ENCODE measurements around the gene EHMT2.
"Not testable (repeated sequence)": the region's sequence is repeated elsewhere in the genome, so short reads cannot be mapped to it uniquely, and the experiment has no call there.

The EHMT2 gene

DNA sequence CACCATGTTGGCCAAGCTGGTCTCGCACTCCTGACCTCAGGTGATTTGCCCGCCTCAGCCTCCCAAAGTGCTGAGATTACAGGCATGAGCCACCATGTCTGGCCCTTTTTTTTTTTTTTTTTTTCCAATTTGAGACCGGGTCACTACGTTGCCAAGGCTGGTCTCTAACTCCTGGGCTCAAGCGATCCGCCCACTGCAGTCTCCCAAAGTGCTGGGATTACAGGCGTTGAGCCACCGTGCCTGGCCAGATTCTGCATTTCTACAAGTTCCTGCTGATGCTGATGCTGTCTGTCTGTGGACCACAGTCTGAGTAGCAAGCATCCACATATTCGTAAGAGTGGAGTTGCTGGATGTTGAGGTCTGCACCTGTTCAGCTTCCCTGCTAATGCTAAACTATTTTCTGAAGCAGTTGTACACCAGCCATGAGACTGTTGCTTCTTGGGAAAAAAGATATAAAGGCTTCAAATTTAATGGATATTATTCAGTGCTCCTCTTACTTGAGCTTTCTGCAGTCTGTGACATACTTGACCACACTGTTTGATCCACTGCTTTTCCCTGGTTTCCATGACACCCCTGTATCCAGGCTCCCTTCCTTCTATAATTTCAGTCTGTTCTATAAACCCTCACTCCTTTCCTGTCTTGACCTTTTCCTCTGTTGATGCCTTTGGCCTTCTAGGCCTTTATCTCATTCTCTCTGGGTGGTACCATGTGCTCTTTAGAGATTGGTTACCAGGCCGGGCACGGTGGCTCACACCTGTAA is 14.5 kb upstream of the EHMT2 start:
- DNase-seq, result no peak

DNA sequence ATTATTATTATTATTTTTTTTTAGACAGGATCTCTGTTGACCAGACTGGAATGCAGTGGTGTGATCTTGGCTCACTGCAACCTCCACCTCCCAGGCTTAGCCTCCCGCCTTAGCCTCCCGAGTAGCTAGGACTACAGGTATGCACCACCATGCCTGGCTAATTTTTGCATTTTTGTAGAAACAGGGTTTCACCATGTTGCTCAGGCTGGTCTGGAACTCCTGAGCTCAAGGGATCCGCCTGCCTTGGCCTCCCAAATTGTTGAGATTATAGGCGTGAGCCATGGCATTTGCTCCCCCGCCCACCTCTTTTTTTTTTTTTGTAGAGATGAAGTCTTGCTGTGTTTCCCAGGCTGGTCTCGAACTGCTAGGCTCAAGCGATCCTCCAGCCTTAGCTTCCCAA is 11.8 kb upstream of the EHMT2 start:
- DNase-seq, result not testable (repeated sequence)

DNA sequence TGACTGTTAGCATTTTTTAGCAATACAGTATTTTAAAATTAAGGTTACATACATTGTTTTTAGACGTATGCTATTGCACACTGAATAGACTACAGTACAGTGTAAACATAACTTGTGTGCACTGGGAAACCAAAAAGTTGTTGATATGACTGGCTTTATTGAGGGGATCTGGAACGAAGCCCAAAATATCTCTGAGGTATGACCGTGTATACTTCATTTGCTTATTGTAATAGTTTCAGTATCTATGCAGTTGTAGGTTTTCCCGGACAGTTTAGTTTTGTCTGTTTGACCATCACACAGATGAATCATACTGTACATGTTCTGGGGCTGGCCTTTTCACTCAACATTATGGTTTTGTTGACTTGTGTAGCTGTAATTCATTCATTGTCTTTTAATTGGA is 11.3 kb upstream of the EHMT2 start:
- no peak for DNase-seq

DNA sequence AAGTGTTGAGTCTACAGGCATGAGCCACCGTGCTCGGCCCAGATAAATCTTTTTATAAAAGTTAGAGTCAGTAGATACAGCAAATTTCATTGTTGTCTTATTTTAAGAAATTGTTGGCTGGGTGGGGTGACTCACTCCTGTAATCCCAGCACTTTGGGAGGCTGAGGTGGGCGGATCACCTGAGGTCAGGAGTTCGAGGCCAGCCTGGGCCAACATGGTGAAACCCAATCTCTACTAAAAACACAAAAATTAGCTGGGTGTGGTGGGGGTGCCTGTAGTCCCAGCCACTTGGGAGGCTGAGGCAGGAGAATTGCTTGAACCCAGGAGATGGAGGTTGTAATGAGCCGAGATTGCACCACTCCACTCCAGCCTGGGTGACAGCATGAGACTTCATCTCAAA is 10.8 kb upstream of the EHMT2 start:
- not testable (repeated sequence) for DNase-seq

DNA sequence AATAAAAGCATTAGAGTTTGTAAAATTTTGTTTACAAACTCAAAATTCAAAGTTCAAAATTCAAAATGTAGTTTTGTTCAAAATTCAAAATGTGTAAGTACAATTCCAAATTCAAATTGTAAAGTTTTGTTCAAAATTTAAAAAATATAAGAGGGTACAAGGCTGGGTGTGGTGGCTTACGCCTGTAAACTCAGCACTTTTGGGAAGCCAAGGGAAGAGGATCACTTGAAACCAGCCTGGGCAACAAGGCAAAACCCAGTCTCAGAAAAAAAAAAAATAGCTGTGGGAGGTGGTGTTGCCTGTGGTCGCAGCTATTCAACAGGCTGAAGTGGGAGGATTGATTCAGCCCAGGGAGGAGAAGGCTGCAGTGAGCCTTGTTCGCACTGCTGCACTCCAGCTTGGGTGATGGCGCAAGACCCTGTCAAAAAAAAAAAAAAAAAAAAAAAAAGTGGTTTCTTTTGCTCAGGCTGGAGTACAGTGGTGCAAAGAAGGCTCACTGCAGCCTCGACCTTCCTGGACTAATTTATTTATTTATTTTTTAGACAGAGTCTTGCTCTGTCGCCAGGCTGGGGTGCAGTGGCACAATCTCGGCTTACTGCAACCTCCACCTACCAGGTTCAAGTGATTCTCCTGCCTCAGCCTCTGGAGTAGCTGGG is 9.8 kb upstream of the EHMT2 start:
- DNase-seq, result no peak

DNA sequence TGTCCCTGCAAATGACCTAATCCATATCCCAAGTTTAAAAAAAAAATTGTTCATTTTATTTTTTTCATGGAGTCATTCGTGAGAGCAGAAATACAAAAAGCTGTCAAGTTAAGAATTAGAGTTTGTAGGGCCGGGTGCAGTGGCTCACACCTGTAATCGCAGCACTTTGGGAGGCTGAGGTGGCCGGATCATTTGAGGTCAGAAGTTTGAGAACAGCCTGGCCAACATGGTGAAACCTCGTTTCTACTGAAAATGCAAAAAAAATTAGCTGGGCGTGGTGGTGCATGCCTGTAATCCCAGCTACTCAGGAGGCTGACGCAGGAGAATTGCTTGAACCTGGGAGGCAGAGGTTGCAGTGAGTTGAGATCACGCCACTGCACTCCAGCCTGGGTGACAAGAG is 9.2 kb upstream of the EHMT2 start:
- not testable (repeated sequence) for DNase-seq

DNA sequence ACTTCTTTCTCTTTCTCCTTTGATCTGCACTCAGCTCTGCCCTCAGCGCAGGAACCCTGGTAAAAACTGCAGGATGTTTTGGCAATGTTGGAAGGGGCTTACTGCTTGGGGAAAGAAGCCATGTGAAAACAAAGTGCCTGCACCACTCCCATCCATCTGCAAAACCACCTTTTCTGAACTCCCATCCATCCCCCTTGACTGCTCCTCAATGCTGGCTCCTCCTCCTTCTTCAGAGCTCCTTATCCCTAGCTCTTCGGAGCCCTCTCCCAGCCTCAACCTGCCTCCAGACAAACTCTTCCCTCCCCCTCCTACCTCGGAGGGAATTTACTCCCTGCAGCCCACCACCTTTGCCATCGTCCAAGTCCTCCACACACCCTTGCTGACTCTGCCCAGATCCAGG is 8.6 kb upstream of the EHMT2 start:
- DNase-seq, result no peak

DNA sequence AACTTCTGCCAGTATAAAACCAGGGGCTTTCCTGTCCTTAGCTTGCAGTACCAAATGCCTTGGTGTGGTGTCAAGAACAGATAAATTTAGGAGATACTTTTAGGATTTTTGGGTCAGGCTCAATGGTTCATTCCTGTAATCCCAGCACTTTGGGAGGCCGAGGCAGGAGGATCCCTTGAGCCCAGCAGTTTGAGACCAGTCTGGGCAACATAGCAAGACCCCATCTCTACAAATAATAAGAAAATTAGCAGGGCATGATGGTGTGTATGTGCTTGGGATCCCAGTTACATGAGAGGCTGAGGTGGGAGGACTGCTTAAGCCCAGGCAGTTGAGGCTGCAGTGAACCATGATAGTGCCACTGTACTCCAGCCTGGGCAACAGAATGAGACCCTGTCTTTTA is 7.5 kb upstream of the EHMT2 start:
- no peak for DNase-seq

DNA sequence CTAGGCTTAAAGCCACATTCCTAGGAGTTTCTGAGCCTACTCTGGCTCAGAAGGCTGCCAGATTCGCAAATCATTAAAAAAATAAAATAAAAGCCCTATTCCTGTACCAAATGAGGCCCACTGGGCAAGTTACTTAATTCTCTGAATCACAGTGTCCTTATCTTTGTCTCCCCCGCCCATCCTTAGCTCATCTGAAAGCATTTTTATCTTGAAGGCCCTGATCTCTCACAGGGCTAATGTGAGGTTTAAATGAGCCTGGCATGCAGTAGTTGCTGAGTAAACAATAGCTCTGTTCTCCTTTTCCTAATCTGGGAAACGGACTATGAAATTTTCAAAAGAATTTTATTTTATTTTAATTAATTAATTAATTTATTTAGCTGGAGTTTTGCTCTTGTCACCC is 6.5 kb upstream of the EHMT2 start:
- DNase-seq, result no peak

DNA sequence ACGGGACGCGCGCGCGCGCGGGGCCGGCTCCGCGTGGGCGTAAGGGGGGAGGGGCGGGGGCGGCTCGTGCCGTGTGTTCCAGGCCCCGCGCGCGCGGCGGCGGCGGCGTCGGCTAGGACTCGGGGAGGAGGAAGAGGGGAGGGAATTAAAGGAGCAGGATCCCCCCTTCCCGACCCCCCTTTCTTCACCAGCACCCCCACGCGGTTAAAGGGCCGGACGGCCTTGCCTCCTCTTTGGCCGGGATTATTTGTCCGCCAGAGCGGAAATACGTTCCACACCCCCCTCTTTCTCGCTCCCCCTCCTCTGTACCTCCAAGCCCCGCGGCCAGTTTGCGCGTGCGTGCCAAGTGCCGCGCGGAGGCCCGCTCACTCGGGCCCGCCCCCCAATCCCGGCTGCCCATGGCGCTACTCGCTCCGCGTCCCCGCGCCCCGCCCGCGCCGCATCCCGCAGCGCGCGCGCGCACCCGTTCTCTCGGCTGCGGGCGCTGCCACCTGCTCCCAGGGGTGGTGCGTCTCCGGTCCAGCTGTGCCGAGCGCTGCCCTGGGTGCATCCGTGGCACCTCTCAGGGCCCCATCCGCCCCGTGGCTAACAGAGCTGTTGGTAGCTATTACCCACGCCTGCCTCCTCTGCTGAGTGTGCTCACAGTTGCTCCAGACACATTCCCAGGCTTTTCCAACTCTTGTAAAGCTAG is 4.6 kb upstream of the EHMT2 start, which contains the start of gene ZBTB12:
Gene ZBTB12 (minus strand): TSS at position 134 of the 691 bp plus-strand sequence. CDS start 781 bp downstream, outside the sequence.
- DNase-seq, result peak; percentile 79

DNA sequence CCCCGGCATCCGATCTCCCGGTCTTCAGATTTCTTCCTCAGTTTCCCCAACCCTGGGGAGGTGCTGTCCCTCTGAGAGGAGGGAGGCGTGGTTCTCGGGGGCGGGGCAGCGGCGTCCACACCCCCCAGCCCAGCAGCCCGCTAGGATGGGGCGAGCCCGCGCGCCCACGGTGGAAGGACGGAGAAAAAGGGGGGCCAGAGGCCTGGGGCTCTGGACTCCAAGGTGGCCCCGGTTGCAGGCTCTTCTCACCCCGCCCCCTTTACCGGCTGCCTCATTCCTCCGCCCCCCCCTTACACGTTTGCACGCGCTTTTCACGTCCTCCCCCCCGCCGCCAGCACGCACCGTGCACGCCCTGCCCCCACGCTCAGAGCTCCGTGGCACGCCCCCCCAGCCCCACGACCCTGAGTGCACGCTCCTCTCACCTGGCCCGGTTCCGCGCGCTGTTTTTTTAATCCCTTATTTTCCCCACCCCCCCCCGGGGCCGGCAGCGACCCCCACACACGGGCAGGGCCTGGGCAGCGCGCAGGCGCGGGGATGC is 4.0 kb upstream of the EHMT2 start:
- DNase-seq, result no peak

DNA sequence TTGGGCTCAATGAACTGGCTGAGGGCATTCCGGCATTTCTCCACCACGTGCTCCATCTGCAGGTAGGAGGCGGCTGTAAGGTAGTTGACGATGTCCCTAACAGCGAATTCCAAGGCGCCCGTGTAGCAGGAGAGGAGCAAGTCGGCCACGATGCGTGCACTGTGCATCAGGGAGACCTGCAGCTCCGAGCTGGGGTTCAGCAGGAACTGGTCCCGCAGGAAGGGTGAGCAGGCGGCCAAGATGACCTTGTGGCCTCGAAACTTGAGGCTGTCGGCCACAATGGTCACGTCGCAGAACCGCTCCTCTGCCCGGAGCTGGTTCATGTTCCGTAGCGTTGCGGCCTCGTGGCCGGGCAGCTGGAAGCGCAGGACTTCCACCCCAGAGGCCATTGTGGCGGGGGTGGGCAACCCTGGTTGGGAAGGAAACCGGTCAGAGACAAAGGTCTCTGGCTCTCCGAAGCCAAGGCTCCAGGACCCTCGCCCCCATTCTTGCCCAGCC is 3.5 kb upstream of the EHMT2 start:
- no peak for DNase-seq

DNA sequence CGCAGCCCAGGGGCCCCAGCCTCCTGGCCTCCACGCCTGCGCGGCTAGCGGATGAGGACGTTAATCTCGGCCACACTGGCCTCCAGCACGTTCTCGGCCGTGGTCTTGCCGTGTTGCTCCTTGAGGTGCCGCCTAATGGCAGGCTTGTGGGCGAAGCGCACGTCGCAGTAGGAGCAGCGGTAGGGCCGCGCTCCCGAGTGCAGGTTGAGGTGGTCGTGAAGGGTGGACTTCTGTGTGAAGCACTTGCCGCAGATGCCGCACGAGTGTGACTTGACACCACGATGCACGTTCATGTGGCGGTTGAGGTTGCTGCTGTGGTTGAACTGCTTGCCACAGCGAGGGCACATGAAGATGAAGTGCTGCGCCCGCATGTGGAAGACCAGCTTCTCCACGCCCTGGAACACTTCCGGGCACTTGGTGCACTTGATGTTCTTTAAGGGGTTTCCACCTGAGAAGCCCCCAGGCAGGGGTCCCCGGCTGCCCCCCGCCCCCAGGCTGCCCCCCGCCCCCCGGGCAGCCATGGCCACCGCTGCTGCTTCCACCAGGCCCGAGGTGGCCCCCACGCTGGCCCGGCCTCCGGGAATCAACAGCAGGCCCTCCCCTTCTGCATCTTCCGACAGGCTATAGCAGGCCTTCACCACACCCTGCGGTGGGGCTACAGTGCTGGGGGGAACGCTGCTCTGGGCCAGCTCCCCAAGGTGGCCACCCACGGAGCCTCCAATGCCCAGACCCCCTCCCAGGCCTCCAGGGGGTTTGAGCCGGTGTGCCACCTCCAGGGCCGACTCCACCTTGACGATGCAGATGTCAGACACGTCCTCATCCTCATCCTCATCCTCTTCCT is 2.6 kb upstream of the EHMT2 start:
- no peak for DNase-seq

DNA sequence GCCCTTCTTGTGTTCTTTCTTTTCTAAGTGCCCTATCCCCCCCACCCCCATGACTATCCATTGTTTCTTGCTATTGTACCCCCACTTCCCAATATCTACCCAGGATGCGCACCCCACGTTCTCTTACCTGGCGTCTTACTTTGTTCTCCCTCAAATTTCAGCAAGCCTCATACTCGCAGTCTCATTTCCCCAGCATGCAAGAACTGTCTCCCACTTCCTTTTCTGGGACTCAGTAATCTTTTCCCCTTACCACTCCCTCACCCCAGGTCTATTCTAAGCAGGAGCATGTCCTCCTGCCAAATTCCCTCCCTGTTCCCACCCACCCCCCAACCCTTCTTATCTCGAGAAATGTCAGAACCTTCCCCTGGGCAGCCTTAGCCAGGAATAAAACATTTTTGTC is 1.7 kb upstream of the EHMT2 start:
- DNase-seq, result no peak

DNA sequence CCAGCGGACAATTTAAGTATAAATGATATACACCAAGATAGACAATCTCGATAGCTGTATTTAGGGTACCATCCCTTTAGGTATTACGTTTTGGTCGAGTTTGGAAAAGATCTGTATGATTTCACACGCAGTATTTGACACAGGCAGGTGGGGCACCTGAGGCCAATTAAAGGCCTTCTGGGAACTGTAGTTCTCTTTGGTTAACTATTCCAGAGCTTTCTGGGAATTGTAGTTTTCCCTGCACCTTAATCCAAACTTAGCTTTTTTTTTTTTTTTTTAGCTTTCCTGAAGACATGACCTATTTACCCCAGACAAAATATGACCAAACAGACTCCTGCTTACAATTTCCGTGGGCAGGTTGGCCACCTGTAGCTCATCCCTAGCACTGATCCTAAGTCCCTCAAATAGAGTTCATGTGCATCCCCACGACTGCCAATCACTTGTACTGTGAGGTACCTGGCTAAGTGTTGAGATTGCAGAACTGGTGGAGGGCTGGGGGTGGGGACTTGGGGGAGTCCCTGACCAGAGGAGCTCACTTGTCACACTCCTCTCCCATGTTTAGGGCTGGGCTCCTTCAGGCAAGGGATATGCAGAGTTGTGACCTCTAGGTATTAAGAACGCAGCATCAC is 999 bp upstream of the EHMT2 start:
- no peak for DNase-seq

DNA sequence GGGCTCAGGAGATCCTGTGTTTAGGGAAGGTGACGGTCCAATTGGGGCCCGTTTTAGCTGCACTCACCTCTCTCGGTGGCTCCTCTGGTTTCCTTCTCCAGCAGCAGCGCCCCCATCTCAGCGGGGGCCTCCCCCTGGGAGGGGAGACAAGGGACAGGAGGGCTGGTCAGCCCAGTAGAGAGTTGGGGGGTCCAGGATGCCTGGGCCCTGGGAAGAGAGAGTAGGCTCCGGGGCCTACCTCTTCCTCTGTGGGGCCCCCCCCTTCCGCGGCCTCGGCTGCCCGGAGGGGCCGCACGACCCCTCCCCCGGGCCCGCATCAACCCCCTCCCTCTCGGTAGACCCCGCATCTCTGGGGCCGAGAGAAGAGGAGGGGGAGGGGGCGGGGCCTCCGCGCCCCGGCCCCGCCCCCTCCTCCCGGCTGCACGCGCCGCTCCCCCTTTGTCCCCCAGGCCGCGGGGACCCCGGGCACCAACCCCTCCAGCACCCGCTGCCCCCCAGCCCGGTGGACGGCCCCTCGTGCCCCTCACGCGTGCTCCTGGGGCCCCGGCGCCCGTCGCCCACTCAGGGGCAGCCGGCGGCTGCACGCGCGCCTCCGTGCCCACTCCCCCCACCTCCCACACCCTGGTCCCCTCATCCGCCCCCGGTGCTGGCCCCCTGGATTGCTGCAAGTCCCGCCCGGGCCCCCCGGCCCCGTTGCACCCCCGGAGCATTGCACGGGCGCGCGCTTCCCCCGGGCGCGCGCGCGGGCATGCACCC is 464 bp downstream of the EHMT2 start:
- no peak for DNase-seq

DNA sequence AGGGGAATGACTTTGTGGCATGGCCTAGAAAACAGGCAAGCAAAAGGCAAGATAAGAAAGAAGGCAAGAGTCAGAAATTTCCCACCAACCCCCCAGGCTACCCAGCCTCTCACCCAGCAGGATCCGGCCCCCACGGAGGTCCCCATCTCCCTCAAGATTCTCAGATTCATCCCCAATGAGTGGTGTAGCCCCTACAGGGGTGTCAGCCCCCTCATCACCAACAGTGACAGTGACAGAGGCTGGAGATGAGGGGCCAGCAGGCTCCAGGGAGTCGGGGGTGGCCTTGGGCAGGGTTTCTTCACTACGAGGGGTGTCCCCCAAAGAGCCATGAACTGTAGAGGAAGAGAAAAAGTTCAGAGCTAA is 1.0 kb downstream of the EHMT2 start:
- DNase-seq, result no peak

DNA sequence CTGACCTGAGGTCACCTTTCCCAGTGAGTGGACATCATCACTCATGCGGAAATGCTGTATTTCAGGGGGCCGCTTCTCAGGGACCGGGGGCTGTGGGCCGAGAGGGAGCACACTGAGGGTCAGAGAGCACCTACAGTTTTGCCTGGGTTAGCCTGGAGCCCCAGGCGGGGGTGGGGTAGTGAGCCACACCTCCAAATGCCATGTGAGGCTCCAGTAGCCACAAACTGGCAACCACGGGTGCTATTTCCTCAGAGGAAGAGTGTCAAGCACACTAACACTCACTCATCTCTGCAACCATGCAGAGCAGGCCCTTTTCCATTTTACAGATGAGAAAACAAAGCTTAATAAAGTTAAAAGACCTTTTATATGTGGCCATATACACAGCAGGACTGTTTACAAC is 4.7 kb downstream of the EHMT2 start:
- no peak for DNase-seq

DNA sequence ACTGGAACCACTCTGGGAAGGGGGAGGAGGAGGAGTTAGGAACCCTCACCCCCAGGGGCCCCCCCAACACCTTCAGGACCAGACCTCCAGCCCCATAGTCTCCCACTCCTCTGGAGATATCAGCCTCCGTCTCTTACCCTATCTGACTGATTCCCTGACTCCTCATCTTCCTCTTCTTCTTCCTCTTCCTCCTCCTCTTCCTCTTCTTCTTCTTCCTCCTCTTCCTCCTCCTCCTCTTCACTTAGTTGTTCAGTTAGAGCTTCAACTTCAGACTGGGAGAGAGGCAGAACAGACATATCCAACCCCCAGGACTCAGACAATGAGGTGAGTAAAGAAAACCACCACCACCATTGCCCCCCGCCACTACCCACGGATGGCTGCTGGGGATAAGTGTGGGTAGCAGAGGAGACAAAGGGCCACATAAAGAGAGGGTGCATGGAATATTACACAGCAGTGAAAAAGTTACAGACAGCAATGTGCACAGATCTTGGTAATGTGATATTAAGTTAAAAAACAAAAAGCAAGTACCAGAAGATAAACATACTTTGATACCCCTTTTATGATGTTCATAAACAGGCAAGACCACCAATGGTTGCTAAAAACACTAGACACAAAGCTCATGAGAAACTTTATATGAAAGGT is 8.0 kb downstream of the EHMT2 start:
- no peak for DNase-seq

All from effector CD8-positive, alpha-beta T cell (primary cell).